ENCODE measurements around the gene NCSTN.

- no peak for TF ChIP-seq POLR2AphosphoS5 (IDR thresholded peaks at IDR 0.05)
- TF ChIP-seq, protein P1, sequence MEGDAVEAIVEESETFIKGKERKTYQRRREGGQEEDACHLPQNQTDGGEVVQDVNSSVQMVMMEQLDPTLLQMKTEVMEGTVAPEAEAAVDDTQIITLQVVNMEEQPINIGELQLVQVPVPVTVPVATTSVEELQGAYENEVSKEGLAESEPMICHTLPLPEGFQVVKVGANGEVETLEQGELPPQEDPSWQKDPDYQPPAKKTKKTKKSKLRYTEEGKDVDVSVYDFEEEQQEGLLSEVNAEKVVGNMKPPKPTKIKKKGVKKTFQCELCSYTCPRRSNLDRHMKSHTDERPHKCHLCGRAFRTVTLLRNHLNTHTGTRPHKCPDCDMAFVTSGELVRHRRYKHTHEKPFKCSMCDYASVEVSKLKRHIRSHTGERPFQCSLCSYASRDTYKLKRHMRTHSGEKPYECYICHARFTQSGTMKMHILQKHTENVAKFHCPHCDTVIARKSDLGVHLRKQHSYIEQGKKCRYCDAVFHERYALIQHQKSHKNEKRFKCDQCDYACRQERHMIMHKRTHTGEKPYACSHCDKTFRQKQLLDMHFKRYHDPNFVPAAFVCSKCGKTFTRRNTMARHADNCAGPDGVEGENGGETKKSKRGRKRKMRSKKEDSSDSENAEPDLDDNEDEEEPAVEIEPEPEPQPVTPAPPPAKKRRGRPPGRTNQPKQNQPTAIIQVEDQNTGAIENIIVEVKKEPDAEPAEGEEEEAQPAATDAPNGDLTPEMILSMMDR (IDR thresholded peaks at IDR 0.05) = no peak
Measured at GRCh38 chr1:160394673-160395072, 51.5 kb downstream of the NCSTN start.

Measured in prostate gland (tissue), 2 donors.